ENCODE results near the gene JPT2.
"Not testable (repeated sequence)": the region's sequence is repeated elsewhere in the genome, so short reads cannot be mapped to it uniquely, and the experiment has no call there.

Gene JPT2

GRCh38 chr16:1673424-1674151 is 4.5 kb upstream of the JPT2 start:
- in situ Hi-C loops (cut with MboI; ENCODE audit: low sequenced_read_pairs), result no loop called here

GRCh38 chr16:1674306-1674705 is 3.8 kb upstream of the JPT2 start:
- in situ Hi-C loops (cut with MboI; ENCODE audit: low sequenced_read_pairs), result no loop called here

GRCh38 chr16:1674751-1675664 is 3.1 kb upstream of the JPT2 start:
- in situ Hi-C loops (cut with MboI; ENCODE audit: low sequenced_read_pairs), result no loop called here

GRCh38 chr16:1676661-1677060 is 1.4 kb upstream of the JPT2 start:
- in situ Hi-C loops (cut with MboI; ENCODE audit: low sequenced_read_pairs), result no loop called here

GRCh38 chr16:1677339-1677738 is 740 bp upstream of the JPT2 start:
- in situ Hi-C loops (cut with MboI; ENCODE audit: low sequenced_read_pairs), result no loop called here

- in situ Hi-C loops (cut with MboI; ENCODE audit: low sequenced_read_pairs), result no loop called here
Measured at GRCh38 chr16:1678500-1679098, 520 bp downstream of the JPT2 start.

- in situ Hi-C loops (cut with MboI; ENCODE audit: low sequenced_read_pairs), result no loop called here
Measured at GRCh38 chr16:1680361-1680760, 2.3 kb downstream of the JPT2 start.

GRCh38 chr16:1681032-1681431 is 3.0 kb downstream of the JPT2 start:
- in situ Hi-C loops (cut with MboI; ENCODE audit: low sequenced_read_pairs), result no loop called here

GRCh38 chr16:1687427-1688316 is 9.6 kb downstream of the JPT2 start:
- in situ Hi-C loops (cut with MboI; ENCODE audit: low sequenced_read_pairs), result no loop called here

GRCh38 chr16:1688807-1689560 is 10.9 kb downstream of the JPT2 start:
- in situ Hi-C loops (cut with MboI; ENCODE audit: low sequenced_read_pairs), result no loop called here

GRCh38 chr16:1689853-1690252 is 11.8 kb downstream of the JPT2 start:
- in situ Hi-C loops (cut with MboI; ENCODE audit: low sequenced_read_pairs), result no loop called here

GRCh38 chr16:1690810-1691209 is 12.7 kb downstream of the JPT2 start:
- in situ Hi-C loops (cut with MboI; ENCODE audit: low sequenced_read_pairs), result no loop called here

- in situ Hi-C loops (cut with MboI; ENCODE audit: low sequenced_read_pairs), result no loop called here
Measured at GRCh38 chr16:1691276-1691675, 13.2 kb downstream of the JPT2 start.

- in situ Hi-C loops (cut with MboI; ENCODE audit: low sequenced_read_pairs), result no loop called here
Measured at GRCh38 chr16:1691956-1692355, 13.9 kb downstream of the JPT2 start.

GRCh38 chr16:1696863-1697262 is 18.8 kb downstream of the JPT2 start:
- in situ Hi-C loops (cut with MboI; ENCODE audit: low sequenced_read_pairs), result no loop called here

GRCh38 chr16:1698680-1699079 is 20.6 kb downstream of the JPT2 start:
- in situ Hi-C loops (cut with MboI; ENCODE audit: low sequenced_read_pairs), result no loop called here

GRCh38 chr16:1700246-1700645 is 22.2 kb downstream of the JPT2 start:
- in situ Hi-C loops (cut with MboI; ENCODE audit: low sequenced_read_pairs), result no loop called here

GRCh38 chr16:1701216-1701878 is 23.3 kb downstream of the JPT2 start:
- in situ Hi-C loops (cut with MboI; ENCODE audit: low sequenced_read_pairs), result no loop called here

GRCh38 chr16:1705324-1705687 is 27.2 kb downstream of the JPT2 start:
- in situ Hi-C loops (cut with MboI; ENCODE audit: low sequenced_read_pairs), result not testable (repeated sequence)
